ENCODE results near the gene ZFAND3. TPM values are rescaled to one million over a fixed set of nuclear protein-coding genes. Genes with fewer than 3 reads are reported as not detected.

ZFAND3 gene
- total and polyA plus RNA-seq, 2 experiments from 2014 or later: 16.9 to 28.2 TPM

DNA sequence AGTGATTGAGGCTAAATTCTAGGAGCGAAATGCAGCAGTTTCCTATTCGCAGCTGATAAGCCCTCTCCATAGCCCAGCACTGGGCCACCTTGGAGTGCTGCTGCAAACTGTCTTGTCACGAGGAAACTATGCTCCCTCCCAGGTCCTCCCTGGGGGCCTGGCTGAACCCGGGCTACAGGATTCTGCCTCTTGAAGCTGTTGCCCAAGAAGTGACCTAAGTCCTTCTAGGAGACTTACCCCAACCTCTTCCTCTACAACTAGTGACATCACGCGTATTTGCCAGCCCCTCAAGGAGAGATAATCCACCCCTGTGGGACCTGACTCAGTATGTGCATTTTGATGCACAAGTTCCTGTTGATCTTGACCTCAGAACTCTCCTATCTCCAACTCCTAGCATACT lies 26.5 kb upstream of the ZFAND3 start (continued):
- TF ChIP-seq CTCF (conservative IDR thresholded peaks at IDR 0.05; ENCODE audit: low read depth in 2 of 2) (no peak), CREB1 (CRISPR knock-in tag; IDR thresholded peaks at IDR 0.05; ENCODE audit: low read depth) (no peak), JUNB (IDR thresholded peaks at IDR 0.05; ENCODE audit: unreplicated experiment) (no peak), POLR2AphosphoS5 (IDR thresholded peaks at IDR 0.05; ENCODE audit: low read depth) (no peak), ZNF114 (CRISPR knock-in tag; IDR thresholded peaks at IDR 0.05) (no peak), ETS1 (IDR thresholded peaks at IDR 0.05) (no peak)

GRCh38 chr6:37794825-37795224 lies 24.7 kb upstream of the ZFAND3 start:
- H3K27me3 ChIP-seq (ENCODE audit: insufficient read depth): no peaks in the 10 kb centered on the region
- Mint-ChIP-seq H3K27me3 (ENCODE audit: insufficient read depth, low read depth, poor library complexity) (peaks cover 8% of the 10 kb centered on the region), H3K9me3 (no peaks in the 10 kb centered on the region; the same call in 2 of the 3 replicates), H3K4me1 (peaks cover 14% of the 10 kb centered on the region), H3K27ac (no peak overlapping the region), H3K36me3 (ENCODE audit: low read depth) (no peaks in the 10 kb centered on the region), H3K4me3 (no peak overlapping the region)
- H3K9me2 ChIP-seq (ENCODE audit: insufficient read depth): no peaks in the 10 kb centered on the region
- H3K4me2 ChIP-seq: no peak overlapping the region
- ATAC-seq: no peak
- H3K36me3 ChIP-seq (ENCODE audit: insufficient read depth): no peaks in the 10 kb centered on the region
- H2AFZ ChIP-seq: no peak overlapping the region
- no peaks in the 10 kb centered on the region for H4K20me1 ChIP-seq (replicated peaks; ENCODE audit: insufficient read depth)
- H3F3A ChIP-seq (replicated peaks; ENCODE audit: low read depth): no peaks in the 10 kb centered on the region
- DNase-seq (ENCODE audit: low spot score): no peak
- no peak overlapping the region for H3K4me3 ChIP-seq
- no peak overlapping the region for H3K27ac ChIP-seq (ENCODE audit: low read depth)
- H3K79me2 ChIP-seq (replicated peaks; ENCODE audit: insufficient read depth): no peaks in the 10 kb centered on the region
- peaks cover 8% of the 10 kb centered on the region for H3K4me1 ChIP-seq (ENCODE audit: insufficient read depth)
- no peak for TF ChIP-seq STAT1 (IDR thresholded peaks at IDR 0.05; ENCODE audit: unreplicated experiment)
- TF ChIP-seq, protein P1, sequence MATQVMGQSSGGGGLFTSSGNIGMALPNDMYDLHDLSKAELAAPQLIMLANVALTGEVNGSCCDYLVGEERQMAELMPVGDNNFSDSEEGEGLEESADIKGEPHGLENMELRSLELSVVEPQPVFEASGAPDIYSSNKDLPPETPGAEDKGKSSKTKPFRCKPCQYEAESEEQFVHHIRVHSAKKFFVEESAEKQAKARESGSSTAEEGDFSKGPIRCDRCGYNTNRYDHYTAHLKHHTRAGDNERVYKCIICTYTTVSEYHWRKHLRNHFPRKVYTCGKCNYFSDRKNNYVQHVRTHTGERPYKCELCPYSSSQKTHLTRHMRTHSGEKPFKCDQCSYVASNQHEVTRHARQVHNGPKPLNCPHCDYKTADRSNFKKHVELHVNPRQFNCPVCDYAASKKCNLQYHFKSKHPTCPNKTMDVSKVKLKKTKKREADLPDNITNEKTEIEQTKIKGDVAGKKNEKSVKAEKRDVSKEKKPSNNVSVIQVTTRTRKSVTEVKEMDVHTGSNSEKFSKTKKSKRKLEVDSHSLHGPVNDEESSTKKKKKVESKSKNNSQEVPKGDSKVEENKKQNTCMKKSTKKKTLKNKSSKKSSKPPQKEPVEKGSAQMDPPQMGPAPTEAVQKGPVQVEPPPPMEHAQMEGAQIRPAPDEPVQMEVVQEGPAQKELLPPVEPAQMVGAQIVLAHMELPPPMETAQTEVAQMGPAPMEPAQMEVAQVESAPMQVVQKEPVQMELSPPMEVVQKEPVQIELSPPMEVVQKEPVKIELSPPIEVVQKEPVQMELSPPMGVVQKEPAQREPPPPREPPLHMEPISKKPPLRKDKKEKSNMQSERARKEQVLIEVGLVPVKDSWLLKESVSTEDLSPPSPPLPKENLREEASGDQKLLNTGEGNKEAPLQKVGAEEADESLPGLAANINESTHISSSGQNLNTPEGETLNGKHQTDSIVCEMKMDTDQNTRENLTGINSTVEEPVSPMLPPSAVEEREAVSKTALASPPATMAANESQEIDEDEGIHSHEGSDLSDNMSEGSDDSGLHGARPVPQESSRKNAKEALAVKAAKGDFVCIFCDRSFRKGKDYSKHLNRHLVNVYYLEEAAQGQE (IDR thresholded peaks at IDR 0.05; ENCODE audit: unreplicated experiment): no peak
- no peak for TF ChIP-seq CTCF (conservative IDR thresholded peaks at IDR 0.05; ENCODE audit: low read depth in 2 of 2)
- TF ChIP-seq EZH2 (IDR thresholded peaks at IDR 0.05; ENCODE audit: low read depth, unreplicated experiment): no peak
- no peak for TF ChIP-seq ZNF331 (CRISPR knock-in tag; IDR thresholded peaks at IDR 0.05; ENCODE audit: low read depth)
- no peak for TF ChIP-seq POLR2AphosphoS5 (IDR thresholded peaks at IDR 0.05; ENCODE audit: low read depth)
- no peak for TF ChIP-seq CREB1 (CRISPR knock-in tag; IDR thresholded peaks at IDR 0.05; ENCODE audit: low read depth)
- no peak for TF ChIP-seq ZNF114 (CRISPR knock-in tag; IDR thresholded peaks at IDR 0.05)
- no peak for TF ChIP-seq EZH2phosphoT487 (IDR thresholded peaks at IDR 0.05; ENCODE audit: unreplicated experiment)
- no peak for TF ChIP-seq ETS1 (IDR thresholded peaks at IDR 0.05)
- no peak for TF ChIP-seq JUNB (IDR thresholded peaks at IDR 0.05; ENCODE audit: unreplicated experiment)
- TF ChIP-seq NANOG (IDR thresholded peaks at IDR 0.05; ENCODE audit: borderline replicate concordance): no peak

Measured in GM23338 (cell line).